Ovary (tissue), 3 donors: ENCODE measurements around the gene NBEA.

Source experiments
- EP300 ChIP-seq: sonication (generic); formaldehyde crosslinking; IDR thresholded peaks from one replicate; pipeline ENCODE4 v1.6.1; 2017; ENCODE audit warnings: antibody characterized with exemption
- TF ChIP-seq, protein P1 (sequence below), 3 donors: fragments of 450-650 bp in 2 of 3; fragments of 200-600 bp in 1 of 3; IDR thresholded peaks; one replicate each; pipeline versions ENCODE4 v1.5.1 to v1.8.0; 2016 to 2022; ENCODE audit warnings: antibody characterized with exemption in 3 of 3, mild to moderate bottlenecking in 1 of 3
- donor health status: DM: no; HTN: no; CAD: no.

DNA sequence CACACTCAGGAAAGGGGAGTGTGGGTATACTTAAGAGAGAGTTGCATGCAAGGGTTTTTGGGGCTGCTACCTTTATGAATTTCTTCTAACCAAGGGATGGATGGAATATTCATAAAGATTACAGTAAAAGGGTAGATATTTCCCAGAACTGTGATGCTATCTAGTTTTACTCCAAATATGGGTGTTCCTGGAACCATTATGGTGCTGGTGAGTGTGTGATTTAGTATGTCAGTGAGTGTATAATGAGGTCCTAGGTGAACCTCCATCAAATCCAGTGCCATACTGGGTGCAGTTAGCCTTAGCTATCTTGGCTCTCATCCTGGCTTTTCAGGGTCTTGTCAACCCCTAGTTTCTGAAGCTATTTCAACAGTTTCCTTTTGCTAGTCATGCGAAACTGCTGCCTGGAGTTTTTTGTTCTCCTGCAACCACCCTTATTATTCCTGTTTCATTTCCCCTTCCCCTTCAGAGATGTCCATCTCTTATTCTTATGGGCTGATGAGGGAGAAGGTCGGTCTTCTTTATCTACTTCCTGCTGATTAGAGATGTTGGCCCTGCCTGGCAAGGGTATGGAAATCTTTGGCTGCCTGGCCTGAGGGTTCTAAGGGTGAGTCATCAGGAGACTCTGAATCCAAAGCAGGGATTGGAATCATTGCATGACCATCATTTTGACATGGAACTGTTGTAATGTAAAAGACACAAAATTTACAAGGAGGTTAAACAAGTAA is 202.3 kb downstream of the NBEA start:
- TF ChIP-seq, protein P1, sequence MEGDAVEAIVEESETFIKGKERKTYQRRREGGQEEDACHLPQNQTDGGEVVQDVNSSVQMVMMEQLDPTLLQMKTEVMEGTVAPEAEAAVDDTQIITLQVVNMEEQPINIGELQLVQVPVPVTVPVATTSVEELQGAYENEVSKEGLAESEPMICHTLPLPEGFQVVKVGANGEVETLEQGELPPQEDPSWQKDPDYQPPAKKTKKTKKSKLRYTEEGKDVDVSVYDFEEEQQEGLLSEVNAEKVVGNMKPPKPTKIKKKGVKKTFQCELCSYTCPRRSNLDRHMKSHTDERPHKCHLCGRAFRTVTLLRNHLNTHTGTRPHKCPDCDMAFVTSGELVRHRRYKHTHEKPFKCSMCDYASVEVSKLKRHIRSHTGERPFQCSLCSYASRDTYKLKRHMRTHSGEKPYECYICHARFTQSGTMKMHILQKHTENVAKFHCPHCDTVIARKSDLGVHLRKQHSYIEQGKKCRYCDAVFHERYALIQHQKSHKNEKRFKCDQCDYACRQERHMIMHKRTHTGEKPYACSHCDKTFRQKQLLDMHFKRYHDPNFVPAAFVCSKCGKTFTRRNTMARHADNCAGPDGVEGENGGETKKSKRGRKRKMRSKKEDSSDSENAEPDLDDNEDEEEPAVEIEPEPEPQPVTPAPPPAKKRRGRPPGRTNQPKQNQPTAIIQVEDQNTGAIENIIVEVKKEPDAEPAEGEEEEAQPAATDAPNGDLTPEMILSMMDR (IDR thresholded peaks at IDR 0.05) = no peak
- TF ChIP-seq EP300 = no peak
